Measurements from ENCODE around the gene DNAJA3.

DNAJA3 gene

GRCh38 chr16:4433914-4434787, 8.5 kb downstream of the DNAJA3 start:
- no peak for DNase-seq (ENCODE audit: low read depth in 2 of 2)

- no peak for DNase-seq (ENCODE audit: low read depth in 2 of 2)
Observed at GRCh38 chr16:4435337-4436067, 9.8 kb downstream of the DNAJA3 start.

DNA sequence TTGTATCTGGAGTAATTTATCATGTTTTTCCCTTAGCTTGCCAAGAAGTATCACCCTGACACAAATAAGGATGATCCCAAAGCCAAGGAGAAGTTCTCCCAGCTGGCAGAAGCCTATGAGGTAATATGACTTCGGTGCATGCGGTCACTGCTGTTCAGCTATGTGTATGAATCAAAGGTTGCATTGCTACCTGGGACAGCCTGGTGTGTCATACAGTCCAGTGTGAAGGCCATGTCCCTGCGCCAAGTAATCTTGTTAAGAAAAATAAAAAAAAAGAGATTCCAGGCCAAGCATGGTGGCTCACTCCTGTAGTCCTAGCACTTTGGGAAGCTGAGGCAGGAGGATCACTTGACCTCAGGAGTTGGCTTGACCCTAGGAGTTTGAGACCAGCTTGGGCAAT, 11.7 kb downstream of the DNAJA3 start:
- no peak for DNase-seq (ENCODE audit: low read depth in 2 of 2)

DNA sequence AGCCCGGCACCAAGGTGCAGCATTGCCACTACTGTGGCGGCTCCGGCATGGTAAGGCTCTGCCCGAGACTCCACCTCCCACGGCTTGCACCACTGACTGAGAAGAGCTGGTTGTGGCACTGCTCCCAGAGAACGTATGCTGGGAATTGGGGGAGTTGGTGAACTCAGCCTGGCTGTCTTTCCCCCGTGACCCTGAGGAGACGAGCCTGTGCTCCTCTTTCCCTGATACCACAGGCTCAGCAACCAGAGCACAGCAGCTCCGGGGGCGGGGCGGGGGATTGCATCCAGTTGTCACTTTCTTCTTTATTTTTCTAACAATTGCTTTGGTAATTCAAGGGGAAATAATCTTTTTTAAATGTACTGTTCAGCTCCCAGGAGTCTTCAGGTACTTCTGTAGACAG, 16.7 kb downstream of the DNAJA3 start:
- DNase-seq (ENCODE audit: low read depth in 2 of 2): no peak

DNA sequence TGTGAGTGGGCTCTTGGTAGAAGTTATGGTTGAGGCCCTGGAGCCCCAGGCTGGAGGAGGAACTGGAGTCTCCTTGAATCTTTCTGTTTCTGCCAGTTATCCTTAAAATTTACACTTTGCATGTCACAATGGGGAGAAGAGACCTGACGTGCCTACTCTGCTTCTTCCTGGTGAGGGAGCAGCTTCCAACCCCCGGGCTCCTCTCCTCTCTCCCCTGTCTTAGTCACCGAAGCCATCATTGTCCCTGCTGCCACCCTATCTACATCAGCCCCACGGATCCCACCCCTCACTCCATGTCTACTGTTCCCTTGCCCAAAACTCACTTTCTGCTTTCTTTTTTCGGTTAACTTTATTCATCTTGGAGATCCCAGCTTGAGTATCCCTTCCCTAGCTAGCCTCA, 17.6 kb downstream of the DNAJA3 start:
- DNase-seq (ENCODE audit: low read depth in 2 of 2): no peak

DNA sequence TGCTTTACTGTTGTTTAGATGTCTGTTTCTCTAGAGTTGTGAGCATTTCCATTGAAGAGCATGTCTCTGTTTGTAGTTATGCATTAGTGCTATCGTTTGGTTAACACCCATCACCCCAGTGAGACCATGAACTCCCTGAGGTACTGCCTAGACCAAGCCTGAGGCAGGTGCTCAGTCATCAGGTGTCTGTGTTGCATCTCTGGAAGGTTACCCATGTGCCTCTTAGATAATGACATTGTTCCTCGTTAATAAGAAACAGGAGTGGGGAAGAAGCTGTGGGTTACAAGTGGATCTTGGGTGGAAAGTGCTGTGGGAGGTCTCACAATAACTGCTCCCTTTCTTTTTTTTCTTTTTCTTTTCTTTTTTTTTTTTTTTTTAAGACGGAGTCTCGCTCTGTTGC, 18.3 kb downstream of the DNAJA3 start:
- no peak for DNase-seq (ENCODE audit: low read depth in 2 of 2)

GRCh38 chr16:4450430-4450829, 24.8 kb downstream of the DNAJA3 start:
- DNase-seq (ENCODE audit: low read depth in 2 of 2): no peak

DNA sequence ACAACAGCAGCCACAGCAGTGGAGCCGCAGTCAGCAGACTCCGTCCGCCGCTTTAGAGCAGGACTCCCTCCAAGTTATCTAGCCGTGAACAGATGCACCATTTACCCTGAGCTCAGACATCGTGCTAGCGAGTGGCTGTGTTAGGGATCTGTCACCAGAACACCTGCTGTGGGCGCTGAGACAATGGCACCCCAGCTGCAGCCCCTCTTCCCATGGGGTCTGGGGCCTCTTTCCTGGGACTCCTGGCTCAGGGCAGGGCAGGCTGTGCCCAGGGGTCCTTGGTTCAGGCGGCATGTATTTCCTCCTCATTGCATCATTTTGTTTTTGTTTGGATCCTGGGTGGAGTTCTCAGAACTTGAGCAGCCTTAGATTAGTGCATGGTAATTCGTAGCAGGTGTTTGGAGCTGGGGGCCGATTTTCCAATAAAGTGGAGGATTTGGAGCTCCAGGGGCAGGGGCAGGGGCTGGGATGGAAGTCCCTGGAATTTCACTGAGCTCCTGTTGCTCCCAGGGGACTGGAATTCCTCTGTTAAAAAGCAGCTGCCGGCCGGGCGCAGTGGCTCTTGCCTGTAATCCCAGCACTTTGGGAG, 25.4 kb downstream of the DNAJA3 start:
- no peak for DNase-seq (ENCODE audit: low read depth in 2 of 2)

DNA sequence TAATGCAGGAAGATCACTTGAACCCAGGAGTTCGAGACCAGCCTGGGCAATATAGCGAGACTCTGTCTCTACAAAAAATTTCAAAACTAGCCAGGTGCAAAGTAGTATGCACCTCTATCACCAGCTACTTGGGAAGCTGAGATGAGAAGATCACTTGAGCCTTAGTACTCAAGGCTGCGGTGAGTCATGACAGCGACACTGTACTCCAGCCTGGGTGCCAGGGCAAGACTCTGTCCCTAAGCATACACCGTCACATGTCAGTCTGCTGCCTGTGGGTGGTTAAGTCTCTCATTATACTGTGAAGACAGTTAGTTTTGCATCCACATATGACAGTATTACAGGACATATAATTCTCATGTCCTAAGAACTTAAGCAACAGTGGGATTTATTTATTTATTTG, 27.0 kb downstream of the DNAJA3 start:
- no peak for DNase-seq (ENCODE audit: low read depth in 2 of 2)

DNA sequence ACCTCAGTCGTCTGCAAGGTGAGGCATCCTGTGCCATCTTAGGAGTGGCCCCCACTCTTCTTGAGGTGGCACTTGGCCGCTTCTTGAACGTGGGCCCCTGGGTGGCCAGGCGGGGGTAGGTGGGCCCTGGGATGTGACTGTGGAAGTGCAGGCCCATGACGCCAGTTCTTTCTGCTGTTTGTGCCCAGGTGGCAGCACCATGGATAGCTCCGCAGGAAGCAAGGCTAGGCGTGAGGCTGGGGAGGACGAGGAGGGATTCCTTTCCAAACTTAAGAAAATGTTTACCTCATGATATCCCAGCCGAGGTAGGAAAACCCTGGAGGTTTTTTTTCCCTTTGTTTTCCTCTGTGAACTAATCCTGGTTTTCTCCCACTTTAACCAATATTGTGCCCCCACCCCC, 29.0 kb downstream of the DNAJA3 start:
- no peak for DNase-seq (ENCODE audit: low read depth in 2 of 2)

- no peak for DNase-seq (ENCODE audit: low read depth in 2 of 2)
Observed at GRCh38 chr16:4455081-4455480, 29.4 kb downstream of the DNAJA3 start.

DNA sequence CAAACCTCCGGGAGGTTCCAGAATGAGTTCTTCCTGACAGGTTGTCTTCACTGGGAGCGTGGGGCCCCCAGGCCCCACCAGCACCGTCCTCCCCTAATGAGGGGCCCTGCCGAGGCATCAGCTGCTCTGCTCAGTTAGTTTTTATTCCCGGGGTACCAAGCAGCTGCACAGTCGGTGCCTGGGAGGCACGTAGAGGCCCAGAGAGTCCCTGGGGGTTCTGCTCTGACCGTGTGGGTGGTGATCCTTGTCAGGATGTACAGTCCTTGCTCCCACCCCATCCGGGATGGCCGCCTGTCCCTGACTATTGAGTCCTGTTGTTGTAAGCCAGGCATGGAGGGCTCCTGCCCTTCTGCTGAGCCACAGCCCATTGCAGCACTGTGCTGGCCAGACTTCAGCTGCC, 30.3 kb downstream of the DNAJA3 start:
- DNase-seq (ENCODE audit: low read depth in 2 of 2): no peak

DNA sequence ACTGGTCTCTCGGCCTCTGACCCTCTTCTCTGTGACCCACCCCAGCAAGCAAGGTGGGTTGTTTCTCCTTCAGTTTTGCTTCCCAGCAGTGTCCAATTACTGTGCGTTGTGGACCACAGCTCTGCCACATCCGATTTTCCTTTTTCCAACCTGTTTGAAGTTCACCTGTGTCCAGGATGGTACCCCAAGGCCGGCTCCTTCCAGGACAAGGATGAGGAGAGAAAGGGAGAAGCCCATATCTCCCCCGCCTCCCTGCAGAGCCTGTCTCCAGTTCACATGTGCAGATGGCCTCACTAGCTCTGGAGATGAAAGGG, 35.2 kb downstream of the DNAJA3 start:
- DNase-seq (ENCODE audit: low read depth in 2 of 2): no peak

GRCh38 chr16:4461250-4462085, 35.8 kb downstream of the DNAJA3 start:
- no peak for DNase-seq (ENCODE audit: low read depth in 2 of 2)

GRCh38 chr16:4463522-4464163, 38.0 kb downstream of the DNAJA3 start:
- no peak for DNase-seq (ENCODE audit: low read depth in 2 of 2)

DNA sequence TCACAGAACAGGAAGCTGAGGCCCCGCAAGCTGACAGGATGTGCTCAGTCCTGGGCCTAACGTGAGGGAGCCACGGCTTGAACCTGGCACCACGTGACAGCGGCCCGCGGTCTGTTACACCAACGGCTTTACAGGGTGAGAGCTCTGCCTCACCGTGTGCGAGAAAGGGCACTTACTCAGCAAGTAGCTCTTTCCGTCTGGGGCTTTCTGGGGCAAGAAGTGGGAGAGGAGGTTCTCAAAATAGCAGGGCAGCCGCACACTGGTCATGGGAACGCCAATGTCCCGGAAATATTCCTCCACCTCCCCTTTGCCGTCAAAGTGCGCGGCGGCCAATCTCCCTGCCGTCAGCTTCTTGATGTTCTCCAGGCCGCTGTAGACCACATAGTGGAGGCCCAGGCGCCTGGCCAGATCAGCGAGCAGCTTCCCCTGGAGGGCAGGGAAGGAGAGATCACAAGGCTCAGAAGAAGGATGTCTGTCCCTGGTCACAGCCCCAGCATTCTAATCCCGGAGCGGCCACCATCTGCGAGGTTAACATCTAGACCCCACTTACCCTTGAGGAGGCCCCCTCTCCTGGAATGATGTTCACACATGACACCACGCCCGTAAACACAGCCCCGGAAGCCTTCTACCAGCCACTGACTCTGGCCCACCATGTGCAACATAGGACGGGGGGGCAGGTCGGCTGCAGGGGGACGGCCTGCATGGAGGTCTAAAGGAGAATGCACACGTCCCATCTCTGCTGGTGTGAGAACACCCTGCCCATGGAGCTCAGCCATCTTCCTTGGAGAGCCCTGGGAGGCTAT, 40.5 kb downstream of the DNAJA3 start:
- peak in 1 of 2 donors; percentile 46 for DNase-seq (ENCODE audit: low read depth in 2 of 2)

DNA sequence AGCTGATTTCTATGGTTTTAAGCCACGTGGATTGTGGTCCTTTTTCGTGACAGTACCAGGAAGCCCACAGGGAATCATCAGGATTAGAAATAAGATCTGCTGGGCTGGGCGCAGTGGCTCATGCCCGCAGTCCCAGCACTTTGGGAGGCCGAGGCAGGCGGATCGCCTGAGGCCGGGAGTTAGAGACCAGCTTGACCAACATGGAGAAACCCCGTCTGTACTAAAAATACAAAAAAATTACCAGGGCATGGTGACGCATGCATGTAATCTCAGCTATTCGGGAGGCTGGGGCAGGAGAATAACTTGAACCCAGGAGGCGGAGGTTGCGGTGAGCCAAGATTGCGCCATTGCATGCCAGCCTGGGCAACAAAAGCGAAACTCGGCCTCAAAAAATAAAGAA, 42.2 kb downstream of the DNAJA3 start:
- DNase-seq (ENCODE audit: low read depth in 2 of 2): no peak

DNA sequence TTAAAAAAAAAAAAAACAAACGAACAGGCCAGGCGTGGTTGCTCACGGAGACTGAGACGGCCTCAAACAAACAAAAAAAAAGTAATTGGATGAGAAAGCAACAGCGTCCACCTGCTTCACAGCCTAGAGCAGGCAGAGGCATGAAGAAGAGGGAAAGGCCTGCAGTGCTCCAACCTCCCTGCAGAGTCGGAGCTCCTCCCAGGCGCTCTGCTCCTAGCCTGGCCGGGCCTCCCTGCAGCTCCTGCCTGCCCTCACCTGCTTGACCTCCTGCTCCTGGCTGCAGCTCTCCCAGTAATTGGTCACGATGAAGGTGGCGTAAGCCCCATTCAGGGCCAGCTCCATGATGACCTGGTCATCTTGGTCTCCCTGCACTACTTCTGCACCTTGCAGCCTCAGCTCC, 43.3 kb downstream of the DNAJA3 start:
- DNase-seq (ENCODE audit: low read depth in 2 of 2): no peak

- DNase-seq (ENCODE audit: low read depth in 2 of 2): no peak
Observed at GRCh38 chr16:4471869-4472268, 46.2 kb downstream of the DNAJA3 start.

DNA sequence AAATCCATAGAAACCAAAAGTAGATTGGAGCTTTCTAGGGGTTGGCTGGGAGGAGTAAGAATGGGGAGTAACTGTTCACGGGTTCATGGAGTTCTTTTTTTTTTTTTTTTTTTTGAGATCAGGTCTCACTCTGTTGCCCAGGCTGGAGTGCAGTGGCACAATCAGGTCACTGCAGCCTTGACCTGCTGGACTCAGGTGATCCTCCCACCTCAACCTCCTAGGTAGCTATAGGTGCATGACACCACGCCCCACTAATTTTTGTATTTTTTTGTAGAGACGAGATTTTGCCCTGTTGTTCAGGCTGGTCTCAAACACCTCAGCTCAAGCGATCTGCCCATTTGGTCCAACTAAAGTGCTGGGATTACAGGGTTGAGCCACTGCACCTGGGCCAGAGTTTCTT, 47.2 kb downstream of the DNAJA3 start:
- DNase-seq (ENCODE audit: low read depth in 2 of 2): no peak

All from stimulated activated CD4-positive, alpha-beta T cell treated with anti-CD3 and anti-CD28 coated beads, Interleukin-15, amount 100 ng/mL, for 48 hours (primary cell).